Bronchial epithelial cell (primary cell): ENCODE results near the gene BAG2. TPM values are rescaled to one million over a fixed set of nuclear protein-coding genes. Genes with fewer than 3 reads are reported as not detected.

ENCODE experiments used
- DNase-seq: peaks from one replicate; pipeline ENCODE4 v3.0.0-alpha.2; 2010; ENCODE audit warnings: low read depth
- FAIRE-seq: peaks from 2 replicates; lab custom pipeline; 2011; peaks lifted over from hg19 to GRCh38; lab: Jason Lieb, UNC
- H3K27me3 ChIP-seq: 2 replicates; pipeline ENCODE4 v1.5.1; 2011; ENCODE audit warnings: low read length; ENCODE audit not compliant: control insufficient read depth, insufficient read depth
- H3K36me3 ChIP-seq: 2 replicates; pipeline ENCODE4 v1.5.1; 2011; ENCODE audit warnings: low read length; ENCODE audit not compliant: control insufficient read depth, insufficient read depth
- H3K4me3 ChIP-seq: 2 replicates; pipeline ENCODE4 v1.5.1; 2011; ENCODE audit warnings: mild to moderate bottlenecking, low read depth, low read length, control low read depth
- CTCF ChIP-seq: IDR thresholded peaks from 2 replicates; pipeline ENCODE4 v1.5.1; 2011; ENCODE audit warnings: mild to moderate bottlenecking, moderate library complexity, low read length, control low read depth, inconsistent platforms; ENCODE audit not compliant: insufficient read depth, severe bottlenecking
- total RNA-seq: library from RNA; depleted of rRNA; stranded (reverse); fragments of >200 nt; gene quantifications from 2 replicates; pipeline ENCODE4 v1.2.1, GENCODE V29; 2014

BAG2 gene
- 1.7 and 2.1 TPM in 2 replicates for total RNA-seq

GRCh38 chr6:57172136-57173055 lies at the start of gene BAG2:
BAG2 (plus strand) TSS chr6:57172326; CDS start chr6:57172698, 372 bp downstream.
- no peaks in the 10 kb centered on the region for H3K27me3 ChIP-seq
- H3K4me3 ChIP-seq, result peak within 1 kb of the TSS; percentile 54
- FAIRE-seq (no peak), DNase-seq (peak; percentile 47)
- TF ChIP-seq CTCF, result peak; percentile 48
- H3K36me3 ChIP-seq, result no peaks in the 10 kb centered on the region

GRCh38 chr6:57123111-57123510 lies 49.0 kb upstream of the BAG2 start:
- Histone ChIP-seq H3K4me3 (no peak overlapping the region), H3K27me3 (no peaks in the 10 kb centered on the region), H3K36me3 (no peaks in the 10 kb centered on the region)
- peak; percentile 10 for DNase-seq
- TF ChIP-seq CTCF, result no peak
- no peak for FAIRE-seq

- no peak for FAIRE-seq
- no peak overlapping the region for H3K4me3 ChIP-seq
- TF ChIP-seq CTCF, result no peak
- H3K27me3 ChIP-seq, result no peaks in the 10 kb centered on the region
- H3K36me3 ChIP-seq, result no peaks in the 10 kb centered on the region
- no peak for DNase-seq
These were observed 44.4 kb upstream of the BAG2 start for GRCh38 chr6:57127763-57128162.

GRCh38 chr6:57130661-57131177 lies 41.4 kb upstream of the BAG2 start:
- peaks cover 1% of the 10 kb centered on the region for H3K36me3 ChIP-seq
- no peak for TF ChIP-seq CTCF
- no peaks in the 10 kb centered on the region for H3K27me3 ChIP-seq
- FAIRE-seq (no peak), DNase-seq (no peak)
- no peak overlapping the region for H3K4me3 ChIP-seq

GRCh38 chr6:57134954-57135353 lies 37.2 kb upstream of the BAG2 start:
- FAIRE-seq (no peak), DNase-seq (no peak)
- H3K27me3 ChIP-seq, result no peaks in the 10 kb centered on the region
- no peak overlapping the region for H3K4me3 ChIP-seq
- peaks cover 1% of the 10 kb centered on the region for H3K36me3 ChIP-seq
- no peak for TF ChIP-seq CTCF
